Stomach (tissue), 9 donors: ENCODE results near the gene UCHL1. TPM values are rescaled to one million over a fixed set of nuclear protein-coding genes. Genes with fewer than 3 reads are reported as not detected.

Experiments
- DNase-seq, 2 donors: peaks; one replicate each; pipeline versions ENCODE4 v3.0.0 to v3.0.0-alpha.2; 2013 to 2019
- H3K27ac ChIP-seq, 5 donors: fragments of 200-600 bp in 4 of 5; sonication (generic) in 4 of 5; one replicate each; pipeline ENCODE4 v1.5.1; 2013 to 2019; ENCODE audit warnings: mild to moderate bottlenecking in 1 of 5, moderate library complexity in 1 of 5
- H3K27me3 ChIP-seq, 3 donors: fragments of 200-600 bp; sonication (generic); one replicate each; pipeline ENCODE4 v1.5.1; 2017 to 2019; ENCODE audit warnings: mixed run types in 1 of 3
- H3K36me3 ChIP-seq, 4 donors: fragments of 200-600 bp; sonication (generic); 1 replicate in 3 of 4; 2 replicates in 1 of 4; pipeline ENCODE4 v1.5.1; 2016 to 2019
- H3K4me1 ChIP-seq, 4 donors: fragments of 200-600 bp; sonication (generic); one replicate each; pipeline ENCODE4 v1.5.1; 2016 to 2019
- H3K4me3 ChIP-seq, 4 donors: fragments of 200-600 bp; sonication (generic) in 3 of 4; one replicate each; pipeline ENCODE4 v1.5.1; 2016 to 2019; ENCODE audit warnings: mild to moderate bottlenecking in 1 of 4
- H3K9me3 ChIP-seq, 4 donors: fragments of 200-600 bp; sonication (generic); one replicate each; pipeline ENCODE4 v1.5.1; 2016 to 2019
- EP300 ChIP-seq: sonication (generic); formaldehyde crosslinking; IDR thresholded peaks from one replicate; pipeline ENCODE4 v1.6.1; 2017; ENCODE audit warnings: antibody characterized with exemption
- POLR2A ChIP-seq, 4 donors: fragments of 450-650 bp; IDR thresholded peaks; one replicate each; pipeline ENCODE4 v1.6.1; 2016; ENCODE audit warnings: antibody characterized with exemption in 4 of 4, control low read depth in 2 of 4, mild to moderate bottlenecking in 1 of 4, moderate library complexity in 1 of 4
- POLR2AphosphoS5 ChIP-seq, 3 donors: sonication (generic); formaldehyde crosslinking; IDR thresholded peaks; one replicate each; pipeline ENCODE4 v1.6.1; 2016; ENCODE audit warnings: antibody characterized with exemption in 3 of 3
- WGBS, 5 donors: extraction: QIAGEN DNeasy Blood & Tissue Kit in 3 of 5; methylation state at CpG; one replicate each; pipeline versions ENCODE4 v1.1.5 to v1.1.7; 2013 to 2018; 5-methylcytosine and 5-hydroxymethylcytosine counted together
- intact Hi-C: fragments of 100-400 bp; cut with DNase I; formaldehyde crosslinking; loops from one replicate; pipeline ENCODE4 v1.15.1; 2023; ENCODE audit warnings: low total_unique reads
- polyA plus RNA-seq, 3 donors: library from polyadenylated mRNA; stranded (reverse); fragments of 200-250 nt; gene quantifications; one replicate each; pipeline ENCODE4 v1.2.3, GENCODE V29; 2013
- total RNA-seq, 5 donors: library from RNA; depleted of rRNA; stranded (reverse); fragments of >200 nt; gene quantifications; one replicate each; pipeline versions ENCODE4 v1.1.0 to v1.2.3, GENCODE V29; 2014 to 2016
- TF ChIP-seq, protein P1 (sequence below), 7 experiments: fragments of 450-650 bp in 4 of 7; fragments of 200-600 bp in 3 of 7; sonication (generic) in 3 of 7; IDR thresholded peaks; one replicate each; pipeline ENCODE4 v1.5.1; 2016 to 2019; ENCODE audit warnings: antibody characterized with exemption in 7 of 7, control low read depth in 2 of 7, mild to moderate bottlenecking in 1 of 7
- donor health status: healthy with polysubstance abuse.
- donor health status: Bipolar disorder and iron deficiency.
- donor health status: healthy.

Gene UCHL1
- total and polyA plus RNA-seq, 8 donors, result 4.6 to 43.4 (median 18.7) TPM

DNA sequence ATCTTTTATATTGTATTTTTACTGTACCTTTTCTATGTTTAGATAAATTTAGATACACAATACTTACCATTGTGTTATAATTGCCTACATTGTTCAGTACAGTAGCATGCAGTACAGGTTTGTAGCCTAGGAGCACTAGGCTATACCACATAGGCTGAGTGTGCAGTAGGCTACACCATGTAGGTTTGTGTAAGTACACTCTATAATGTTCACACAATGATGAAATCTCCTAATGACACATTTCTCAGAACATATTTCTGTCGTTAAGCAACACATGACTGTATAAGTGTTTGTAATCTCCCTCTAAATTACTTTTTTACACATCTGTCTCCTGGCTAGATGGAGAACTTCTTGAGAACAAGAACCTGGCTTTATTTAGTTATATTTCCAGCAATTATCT is 40.3 kb downstream of the UCHL1 start:
- TF ChIP-seq, protein P1, sequence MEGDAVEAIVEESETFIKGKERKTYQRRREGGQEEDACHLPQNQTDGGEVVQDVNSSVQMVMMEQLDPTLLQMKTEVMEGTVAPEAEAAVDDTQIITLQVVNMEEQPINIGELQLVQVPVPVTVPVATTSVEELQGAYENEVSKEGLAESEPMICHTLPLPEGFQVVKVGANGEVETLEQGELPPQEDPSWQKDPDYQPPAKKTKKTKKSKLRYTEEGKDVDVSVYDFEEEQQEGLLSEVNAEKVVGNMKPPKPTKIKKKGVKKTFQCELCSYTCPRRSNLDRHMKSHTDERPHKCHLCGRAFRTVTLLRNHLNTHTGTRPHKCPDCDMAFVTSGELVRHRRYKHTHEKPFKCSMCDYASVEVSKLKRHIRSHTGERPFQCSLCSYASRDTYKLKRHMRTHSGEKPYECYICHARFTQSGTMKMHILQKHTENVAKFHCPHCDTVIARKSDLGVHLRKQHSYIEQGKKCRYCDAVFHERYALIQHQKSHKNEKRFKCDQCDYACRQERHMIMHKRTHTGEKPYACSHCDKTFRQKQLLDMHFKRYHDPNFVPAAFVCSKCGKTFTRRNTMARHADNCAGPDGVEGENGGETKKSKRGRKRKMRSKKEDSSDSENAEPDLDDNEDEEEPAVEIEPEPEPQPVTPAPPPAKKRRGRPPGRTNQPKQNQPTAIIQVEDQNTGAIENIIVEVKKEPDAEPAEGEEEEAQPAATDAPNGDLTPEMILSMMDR (IDR thresholded peaks at IDR 0.05), result no peak
- H3K4me1 ChIP-seq, result no peaks in the 10 kb centered on the region

GRCh38 chr4:41297832-41298231 is 41.1 kb downstream of the UCHL1 start:
- Histone ChIP-seq H3K36me3 (no peaks in the 10 kb centered on the region), H3K4me1 (no peaks in the 10 kb centered on the region), H3K9me3 (peaks cover 0 to 14% (median 11%) of the 10 kb centered on the region in 4 donors), H3K27ac (no peak overlapping the region), H3K4me3 (no peak overlapping the region), H3K27me3 (no peaks in the 10 kb centered on the region)
- intact Hi-C loops, result no loop called here
- TF ChIP-seq POLR2A (IDR thresholded peaks at IDR 0.05) (no peak), EP300 (no peak), POLR2AphosphoS5 (IDR thresholded peaks at IDR 0.05) (no peak)
- TF ChIP-seq, protein P1 (IDR thresholded peaks at IDR 0.05), result no peak
- WGBS, 5 donors, result 12 to 40% (median 16%) methylated on average over 2 of the region's 2 CpGs
- no peak for DNase-seq

More for the DNA sequence above, 40.3 kb downstream of the UCHL1 start:
- H3K4me3 ChIP-seq, result no peak overlapping the region
- H3K27me3 ChIP-seq, result no peaks in the 10 kb centered on the region
- H3K9me3 ChIP-seq, result peaks cover 0 to 14% (median 11%) of the 10 kb centered on the region in 4 donors
- intact Hi-C loops, result no loop called here
- DNase-seq, result no peak
- no peak overlapping the region for H3K27ac ChIP-seq
- H3K36me3 ChIP-seq, result no peaks in the 10 kb centered on the region
- 49 to 72% (median 58%) methylated on average over 1 of the region's 1 CpG for WGBS, 5 donors

DNA sequence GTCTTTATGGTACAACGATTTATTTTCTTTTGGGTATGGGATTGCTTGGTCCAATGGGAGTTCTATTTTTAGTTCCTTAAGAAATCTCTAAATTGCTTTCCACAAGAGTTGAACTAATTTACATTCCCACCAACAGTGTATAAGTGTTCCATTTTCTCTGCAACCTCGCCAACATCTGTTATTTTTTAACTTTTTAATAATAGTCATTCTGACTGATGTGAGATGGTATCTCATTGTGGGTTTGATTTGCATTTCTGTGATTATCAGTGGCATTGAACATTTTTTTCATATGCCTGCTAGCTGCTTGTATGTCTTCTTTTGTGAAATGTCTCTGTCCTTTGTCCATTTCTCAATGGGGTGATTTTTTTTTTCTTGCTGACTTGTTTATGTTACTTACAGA is 42.8 kb downstream of the UCHL1 start:
- Histone ChIP-seq H3K9me3 (peaks cover 0 to 11% (median 4%) of the 10 kb centered on the region in 4 donors), H3K27ac (no peak overlapping the region), H3K4me1 (no peaks in the 10 kb centered on the region), H3K27me3 (no peaks in the 10 kb centered on the region), H3K36me3 (no peaks in the 10 kb centered on the region), H3K4me3 (no peak overlapping the region)
- no peak for TF ChIP-seq POLR2AphosphoS5 (IDR thresholded peaks at IDR 0.05)
- no peak for TF ChIP-seq POLR2A (IDR thresholded peaks at IDR 0.05)
- no peak for TF ChIP-seq EP300
- TF ChIP-seq, protein P1 (IDR thresholded peaks at IDR 0.05), result no peak
- WGBS, 5 donors, result 39 to 62% (median 56%) methylated on average over 2 of the region's 2 CpGs
- DNase-seq, result no peak
- intact Hi-C loops, result no loop called here

GRCh38 chr4:41301137-41301536 is 44.4 kb downstream of the UCHL1 start:
- no peak overlapping the region for H3K4me3 ChIP-seq
- DNase-seq, result no peak
- H3K27ac ChIP-seq, result no peak overlapping the region
- no peaks in the 10 kb centered on the region for H3K4me1 ChIP-seq
- no peaks in the 10 kb centered on the region for H3K36me3 ChIP-seq
- H3K9me3 ChIP-seq, result no peaks in the 10 kb centered on the region
- no peaks in the 10 kb centered on the region for H3K27me3 ChIP-seq
- intact Hi-C loops, result no loop called here
- TF ChIP-seq POLR2AphosphoS5 (IDR thresholded peaks at IDR 0.05), result no peak
- 83 to 91% (median 87%) methylated on average over 4 of the region's 4 CpGs for WGBS, 5 donors

DNA sequence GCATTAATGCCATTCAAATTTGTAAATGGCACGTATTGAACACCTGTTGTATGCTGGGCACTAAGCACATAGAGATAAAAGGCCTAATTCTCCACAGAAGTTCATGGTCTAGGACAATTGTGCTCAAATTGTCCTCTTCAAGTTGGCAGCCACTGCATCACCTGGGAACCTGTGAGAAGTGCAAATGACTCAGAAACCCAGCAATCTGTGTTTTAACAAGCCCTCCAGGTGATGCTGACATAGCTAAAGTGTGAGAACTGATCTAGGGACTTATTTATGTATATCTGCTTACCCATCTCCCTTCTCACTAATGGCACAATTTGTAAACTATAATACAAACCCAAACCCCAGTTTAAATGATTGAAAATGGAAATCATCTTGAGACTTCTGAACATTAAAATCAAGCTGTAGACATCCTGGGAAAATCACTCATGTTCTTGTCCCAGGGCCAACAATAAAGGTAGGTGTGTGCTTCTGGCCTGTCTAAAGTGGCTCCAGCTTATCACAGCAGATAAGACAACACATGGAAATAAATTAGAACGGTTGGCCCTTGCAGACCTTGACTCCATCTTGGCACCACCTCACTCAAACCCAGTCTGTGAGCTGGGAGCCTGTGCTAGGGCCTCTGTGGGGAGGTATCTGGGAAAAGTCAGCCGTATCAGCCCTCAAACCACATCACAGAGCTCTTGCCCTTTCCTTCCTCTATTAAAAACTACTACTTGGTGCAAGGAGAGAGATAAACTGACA is 46.8 kb downstream of the UCHL1 start:
- no peak for DNase-seq
- intact Hi-C loops, result no loop called here
- Histone ChIP-seq H3K36me3 (no peaks in the 10 kb centered on the region), H3K4me1 (no peaks in the 10 kb centered on the region), H3K4me3 (no peak overlapping the region), H3K27ac (no peak overlapping the region), H3K27me3 (no peaks in the 10 kb centered on the region), H3K9me3 (no peaks in the 10 kb centered on the region)
- WGBS, 5 donors, result 37 to 56% (median 45%) methylated on average over 3 of the region's 3 CpGs
- TF ChIP-seq, protein P1 (IDR thresholded peaks at IDR 0.05), result no peak
- TF ChIP-seq POLR2AphosphoS5 (IDR thresholded peaks at IDR 0.05), result no peak
- no peak for TF ChIP-seq EP300
- TF ChIP-seq POLR2A (IDR thresholded peaks at IDR 0.05), result no peak
